ENCODE results near the gene NAALAD2. TPM values are rescaled to one million over a fixed set of nuclear protein-coding genes. Genes with fewer than 3 reads are reported as not detected.
A peak's percentile ranks its signal among the peaks of the same experiment; 100 is the strongest.
"Not testable (repeated sequence)": the region's sequence is repeated elsewhere in the genome, so short reads cannot be mapped to it uniquely, and the experiment has no call there.

Gene NAALAD2
- total and polyA plus RNA-seq, 2 experiments from 2014 or later, result 8.3 to 13.0 TPM

GRCh38 chr11:90197377-90197776 lies 62.9 kb downstream of the NAALAD2 start:
- Histone ChIP-seq H3K9me3 (ENCODE audit: low read depth) (no peaks in the 10 kb centered on the region), H3K4me3 (no peak overlapping the region), H3K27ac (no peak overlapping the region), H3K36me3 (peaks cover 21% of the 10 kb centered on the region), H3K27me3 (no peaks in the 10 kb centered on the region), H3K4me1 (ENCODE audit: low read depth) (no peaks in the 10 kb centered on the region)
- no peak for DNase-seq (ENCODE audit: low read depth in 1 of 2, low spot score in 1 of 2)
- TF ChIP-seq, protein P1, sequence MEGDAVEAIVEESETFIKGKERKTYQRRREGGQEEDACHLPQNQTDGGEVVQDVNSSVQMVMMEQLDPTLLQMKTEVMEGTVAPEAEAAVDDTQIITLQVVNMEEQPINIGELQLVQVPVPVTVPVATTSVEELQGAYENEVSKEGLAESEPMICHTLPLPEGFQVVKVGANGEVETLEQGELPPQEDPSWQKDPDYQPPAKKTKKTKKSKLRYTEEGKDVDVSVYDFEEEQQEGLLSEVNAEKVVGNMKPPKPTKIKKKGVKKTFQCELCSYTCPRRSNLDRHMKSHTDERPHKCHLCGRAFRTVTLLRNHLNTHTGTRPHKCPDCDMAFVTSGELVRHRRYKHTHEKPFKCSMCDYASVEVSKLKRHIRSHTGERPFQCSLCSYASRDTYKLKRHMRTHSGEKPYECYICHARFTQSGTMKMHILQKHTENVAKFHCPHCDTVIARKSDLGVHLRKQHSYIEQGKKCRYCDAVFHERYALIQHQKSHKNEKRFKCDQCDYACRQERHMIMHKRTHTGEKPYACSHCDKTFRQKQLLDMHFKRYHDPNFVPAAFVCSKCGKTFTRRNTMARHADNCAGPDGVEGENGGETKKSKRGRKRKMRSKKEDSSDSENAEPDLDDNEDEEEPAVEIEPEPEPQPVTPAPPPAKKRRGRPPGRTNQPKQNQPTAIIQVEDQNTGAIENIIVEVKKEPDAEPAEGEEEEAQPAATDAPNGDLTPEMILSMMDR (IDR thresholded peaks at IDR 0.05; ENCODE audit: low read depth, low read length), result no peak

- no peaks in the 10 kb centered on the region for H3K27me3 ChIP-seq
- peaks cover 29% of the 10 kb centered on the region for H3K36me3 ChIP-seq
- TF ChIP-seq, protein P1 (IDR thresholded peaks at IDR 0.05; ENCODE audit: low read depth, low read length), result no peak
- H3K4me1 ChIP-seq (ENCODE audit: low read depth), result peaks cover 5% of the 10 kb centered on the region
- no peaks in the 10 kb centered on the region for H3K9me3 ChIP-seq (ENCODE audit: low read depth)
- no peak overlapping the region for H3K27ac ChIP-seq
- no peak for DNase-seq (ENCODE audit: low read depth in 1 of 2, low spot score in 1 of 2)
- no peak overlapping the region for H3K4me3 ChIP-seq
Observed at GRCh38 chr11:90202342-90202741, 67.9 kb downstream of the NAALAD2 start.

DNA sequence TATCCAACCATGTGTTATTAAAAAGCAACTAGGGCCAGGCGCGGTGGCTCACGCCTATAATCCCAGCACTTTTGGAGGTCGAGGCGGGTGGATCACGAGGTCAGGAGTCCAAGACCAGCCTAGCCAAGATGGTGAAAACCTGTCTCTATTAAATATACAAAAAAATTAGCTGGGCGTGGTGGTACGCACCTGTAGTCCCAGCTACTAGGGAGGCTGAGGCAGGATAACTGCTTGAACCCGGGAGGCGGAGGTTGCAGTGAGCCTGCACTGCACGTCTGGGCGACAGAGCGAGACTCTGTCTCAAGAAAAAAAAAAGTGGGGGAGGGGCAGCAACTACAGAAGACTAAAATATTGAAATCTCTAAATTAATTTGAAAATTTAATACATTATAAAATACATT lies 69.9 kb downstream of the NAALAD2 start:
- peaks cover 43% of the 10 kb centered on the region for H3K36me3 ChIP-seq
- H3K4me3 ChIP-seq, result no peak overlapping the region
- TF ChIP-seq, protein P1 (IDR thresholded peaks at IDR 0.05; ENCODE audit: low read depth, low read length), result no peak
- H3K27ac ChIP-seq, result no peak overlapping the region
- no peaks in the 10 kb centered on the region for H3K9me3 ChIP-seq (ENCODE audit: low read depth)
- H3K27me3 ChIP-seq, result no peaks in the 10 kb centered on the region
- DNase-seq (ENCODE audit: low read depth in 1 of 2, low spot score in 1 of 2), result no peak
- peaks cover 5% of the 10 kb centered on the region for H3K4me1 ChIP-seq (ENCODE audit: low read depth)

DNA sequence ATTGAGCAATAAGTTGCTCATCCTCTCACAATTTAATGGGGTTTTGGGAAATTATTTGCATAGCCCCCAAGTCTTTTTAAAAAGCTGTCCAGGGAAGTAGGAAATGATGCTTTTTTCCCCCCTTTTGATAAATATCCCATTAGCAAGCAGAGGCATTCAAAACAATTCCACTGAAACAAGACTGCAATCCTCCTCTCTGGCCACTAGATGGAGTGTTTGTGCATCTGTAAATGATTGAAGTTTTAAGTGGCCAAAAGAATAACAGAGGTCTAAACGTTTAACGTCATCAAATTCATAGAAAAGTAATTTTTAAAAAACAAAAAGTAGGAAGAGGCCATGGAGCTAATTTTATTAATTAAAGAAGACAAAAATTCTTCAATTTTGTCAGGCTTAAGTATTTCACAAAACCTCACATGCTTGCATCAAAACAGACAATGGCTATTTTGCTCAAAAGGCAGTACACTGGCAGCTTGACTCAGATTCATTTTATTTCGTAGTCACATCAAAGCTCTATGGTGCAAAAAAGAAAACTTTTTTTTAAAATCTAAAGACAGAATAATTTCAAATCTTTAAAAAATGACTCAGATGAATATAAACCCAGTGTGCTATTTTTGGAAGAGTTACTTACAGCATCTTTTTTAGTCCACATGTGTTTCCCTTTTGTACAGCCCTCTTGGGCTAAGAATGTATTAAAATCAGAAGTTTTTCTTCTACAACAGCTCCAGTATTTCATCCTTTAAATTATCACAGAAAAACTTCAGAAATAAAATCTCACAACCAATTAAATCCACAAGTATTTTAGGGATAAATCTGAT lies 70.6 kb downstream of the NAALAD2 start:
- DNase-seq (ENCODE audit: low read depth in 1 of 2, low spot score in 1 of 2), result peak; percentile 52 to 76
- peaks cover 45% of the 10 kb centered on the region for H3K36me3 ChIP-seq

GRCh38 chr11:90207992-90208391 lies 73.5 kb downstream of the NAALAD2 start:
- peaks cover 52% of the 10 kb centered on the region for H3K36me3 ChIP-seq
- not testable (repeated sequence) for H3K4me1 ChIP-seq (ENCODE audit: low read depth); H3K27me3 ChIP-seq; H3K9me3 ChIP-seq (ENCODE audit: low read depth); H3K4me3 ChIP-seq; DNase-seq (ENCODE audit: low read depth in 1 of 2, low spot score in 1 of 2); H3K27ac ChIP-seq

More for the DNA sequence above, 70.6 kb downstream of the NAALAD2 start:
- Histone ChIP-seq H3K4me3 (no peak overlapping the region), H3K4me1 (ENCODE audit: low read depth) (peaks cover 5% of the 10 kb centered on the region), H3K9me3 (ENCODE audit: low read depth) (no peaks in the 10 kb centered on the region), H3K27ac (peak overlapping the region; percentile 66), H3K27me3 (no peaks in the 10 kb centered on the region)
- TF ChIP-seq, protein P1 (IDR thresholded peaks at IDR 0.05; ENCODE audit: low read depth, low read length), result peak; percentile 88

DNA sequence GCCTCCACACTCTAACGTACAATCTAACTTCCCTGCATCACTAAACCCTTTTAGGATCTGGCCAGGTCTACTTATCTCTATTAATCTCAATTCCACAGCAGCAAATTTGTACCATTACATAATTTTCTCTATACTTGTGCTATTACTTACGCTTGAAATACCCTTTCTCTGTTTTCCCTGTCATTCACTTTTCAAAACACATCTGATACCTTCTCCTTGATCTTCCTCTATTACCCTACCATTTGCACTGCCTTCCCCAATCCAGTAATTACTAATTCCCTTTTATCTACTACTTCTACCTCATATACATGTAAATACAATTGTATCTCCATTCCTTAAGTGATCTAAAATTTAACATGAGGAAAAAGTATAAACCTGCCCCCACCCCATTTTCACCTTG lies 74.4 kb downstream of the NAALAD2 start:
- peak overlapping the region; percentile 15 for H3K27ac ChIP-seq
- peaks cover 5% of the 10 kb centered on the region for H3K4me1 ChIP-seq (ENCODE audit: low read depth)
- H3K9me3 ChIP-seq (ENCODE audit: low read depth), result no peaks in the 10 kb centered on the region
- TF ChIP-seq, protein P1 (IDR thresholded peaks at IDR 0.05; ENCODE audit: low read depth, low read length), result no peak
- DNase-seq (ENCODE audit: low read depth in 1 of 2, low spot score in 1 of 2), result no peak
- H3K36me3 ChIP-seq, result peaks cover 57% of the 10 kb centered on the region
- H3K27me3 ChIP-seq, result no peaks in the 10 kb centered on the region
- no peak overlapping the region for H3K4me3 ChIP-seq

Measured in cardiac muscle cell (in vitro differentiated cells and primary cell).